Effector memory CD8-positive, alpha-beta T cell (primary cell): Measurements from ENCODE around the gene GJA3.
A peak's percentile ranks its signal among the peaks of the same experiment; 100 is the strongest.

Source experiments
- ATAC-seq: fragments of 150-1000 bp; cut with Tn5 transposase; replicated peaks from 2 replicates; pipeline ENCODE4 v1.10.0; 2021; ENCODE audit warnings: mild to moderate bottlenecking, moderate library complexity
- DNase-seq, 3 experiments: peaks; one replicate each; pipeline ENCODE4 v3.0.0; 2021
- H3K27ac Mint-ChIP-seq, 2 donors: one replicate each; pipeline ENCODE4 v1.8.0; 2022; ENCODE audit warnings: mild to moderate bottlenecking in 2 of 2, mixed read lengths in 2 of 2, moderate library complexity in 2 of 2
- H3K27me3 Mint-ChIP-seq, 2 donors: one replicate each; pipeline ENCODE4 v1.8.0; 2022; ENCODE audit warnings: mixed read lengths in 2 of 2
- H3K36me3 Mint-ChIP-seq: one replicate; pipeline ENCODE4 v1.8.0; 2022; ENCODE audit warnings: mild to moderate bottlenecking, moderate library complexity, mixed read lengths; ENCODE audit not compliant: insufficient read depth
- H3K4me1 Mint-ChIP-seq, 2 donors: one replicate each; pipeline ENCODE4 v1.8.0; 2022; ENCODE audit warnings: low read depth in 2 of 2, mixed read lengths in 2 of 2
- H3K4me3 Mint-ChIP-seq, 2 donors: one replicate each; pipeline ENCODE4 v1.8.0; 2022; ENCODE audit warnings: mild to moderate bottlenecking in 2 of 2, mixed read lengths in 2 of 2, moderate library complexity in 2 of 2
- H3K9me3 Mint-ChIP-seq, 2 donors: one replicate each; pipeline ENCODE4 v1.8.0; 2022; ENCODE audit warnings: mixed read lengths in 2 of 2

Gene GJA3

GRCh38 chr13:20137875-20138274 is 23.0 kb downstream of the GJA3 start:
- no peaks in the 10 kb centered on the region for H3K9me3 Mint-ChIP-seq
- ATAC-seq (no peak), DNase-seq (no peak)
- H3K4me3 Mint-ChIP-seq: no peak overlapping the region
- H3K4me1 Mint-ChIP-seq: no peaks in the 10 kb centered on the region
- peaks cover 38 to 45% of the 10 kb centered on the region in 2 donors for H3K27me3 Mint-ChIP-seq
- H3K27ac Mint-ChIP-seq: no peak overlapping the region
- H3K36me3 Mint-ChIP-seq: no peaks in the 10 kb centered on the region

DNA sequence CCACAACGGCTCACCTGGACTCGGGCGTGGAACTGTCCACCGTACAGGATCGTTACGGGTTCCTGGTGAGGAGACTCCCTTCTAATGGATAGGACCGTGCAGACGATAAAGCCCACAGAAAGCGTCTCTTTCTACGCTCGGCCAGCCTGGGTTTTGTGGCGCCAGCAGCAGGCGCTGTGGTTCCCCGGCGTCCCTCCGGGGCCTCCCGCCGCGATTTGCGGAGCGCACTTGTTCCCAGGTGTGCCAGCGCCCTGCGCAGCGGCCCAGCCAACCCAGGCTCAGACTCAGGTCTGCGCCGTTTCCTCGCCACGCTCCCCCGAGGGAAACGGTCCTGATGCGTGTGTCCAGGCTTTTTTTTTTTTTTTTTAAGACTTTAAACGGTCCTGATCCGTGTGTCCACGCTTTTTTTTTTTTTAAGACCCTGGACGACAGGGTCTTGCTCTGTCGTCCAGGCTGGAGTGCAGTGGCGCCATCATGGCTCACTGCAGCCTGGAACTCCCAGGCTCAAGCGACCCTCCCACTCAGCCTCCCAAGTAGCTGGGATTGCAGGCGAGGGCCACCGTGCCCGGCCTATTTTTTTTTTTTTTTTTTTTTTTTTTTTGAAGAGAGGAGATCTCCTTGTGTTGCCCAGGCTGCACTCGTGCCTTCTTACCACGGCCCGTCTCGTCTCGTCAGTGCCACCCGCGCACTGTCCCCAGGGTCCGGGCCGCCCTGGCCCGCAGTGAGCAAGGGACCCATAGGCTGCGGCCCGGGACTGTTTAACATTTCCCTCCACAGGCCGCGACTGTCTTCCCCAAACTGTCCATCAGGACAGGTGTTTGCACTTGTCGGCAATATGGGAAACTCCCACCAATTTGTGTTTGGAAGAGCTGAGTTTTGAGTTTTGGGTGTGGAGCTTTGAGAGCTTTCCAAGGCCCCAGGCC is 23.8 kb downstream of the GJA3 start:
- no peaks in the 10 kb centered on the region for H3K4me1 Mint-ChIP-seq
- H3K27me3 Mint-ChIP-seq: peaks cover 33 to 44% of the 10 kb centered on the region in 2 donors
- no peaks in the 10 kb centered on the region for H3K36me3 Mint-ChIP-seq
- H3K27ac Mint-ChIP-seq: no peak overlapping the region
- no peaks in the 10 kb centered on the region for H3K9me3 Mint-ChIP-seq
- ATAC-seq: peak; percentile 37
- DNase-seq: no peak
- H3K4me3 Mint-ChIP-seq: no peak overlapping the region

GRCh38 chr13:20134732-20135131 is 26.1 kb downstream of the GJA3 start:
- DNase-seq (no peak), ATAC-seq (no peak)
- Mint-ChIP-seq H3K27ac (no peak overlapping the region), H3K4me1 (no peaks in the 10 kb centered on the region), H3K9me3 (no peaks in the 10 kb centered on the region), H3K36me3 (no peaks in the 10 kb centered on the region), H3K27me3 (peaks cover 20 to 34% of the 10 kb centered on the region in 2 donors), H3K4me3 (no peak overlapping the region)

DNA sequence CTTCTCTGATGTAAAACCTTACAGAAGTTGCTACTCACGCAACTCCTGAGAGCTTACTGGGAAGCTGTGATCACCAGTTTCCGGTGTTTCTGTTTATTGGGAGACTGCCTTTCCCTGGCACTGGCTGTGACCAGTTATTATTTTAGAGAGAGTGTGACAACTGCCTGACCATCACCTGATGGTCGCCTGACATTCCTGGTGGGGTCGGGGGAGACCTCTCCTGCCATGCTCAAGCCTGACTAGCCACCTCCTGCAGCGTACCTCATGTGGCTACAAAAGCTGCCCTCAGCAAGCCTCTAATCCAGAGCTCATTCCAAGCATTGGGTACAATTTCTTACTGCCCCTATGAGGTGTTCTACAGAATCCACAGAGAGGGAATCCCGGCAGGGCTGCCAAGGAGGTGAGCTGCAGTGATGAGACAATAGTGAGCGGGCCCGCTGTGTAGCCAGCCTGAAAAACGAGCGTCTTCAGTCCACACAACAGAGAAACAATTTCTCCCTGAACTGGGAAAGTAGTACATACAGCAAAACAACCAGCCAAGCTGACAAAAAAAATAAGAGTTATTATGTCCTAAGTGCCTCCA is 28.7 kb downstream of the GJA3 start:
- DNase-seq: no peak
- Mint-ChIP-seq H3K4me1 (peaks cover 0 to 3% of the 10 kb centered on the region in 2 donors), H3K4me3 (no peak overlapping the region), H3K9me3 (no peaks in the 10 kb centered on the region), H3K27ac (no peak overlapping the region), H3K36me3 (no peaks in the 10 kb centered on the region), H3K27me3 (peaks cover 6 to 21% of the 10 kb centered on the region in 2 donors)
- no peak for ATAC-seq

GRCh38 chr13:20131057-20131832 is 29.6 kb downstream of the GJA3 start:
- Mint-ChIP-seq H3K27me3 (peaks cover 6 to 16% of the 10 kb centered on the region in 2 donors), H3K4me1 (peaks cover 0 to 3% of the 10 kb centered on the region in 2 donors), H3K4me3 (no peak overlapping the region), H3K27ac (no peak overlapping the region), H3K36me3 (no peaks in the 10 kb centered on the region), H3K9me3 (no peaks in the 10 kb centered on the region)
- ATAC-seq: no peak
- no peak for DNase-seq

- H3K9me3 Mint-ChIP-seq: no peaks in the 10 kb centered on the region
- no peaks in the 10 kb centered on the region for H3K36me3 Mint-ChIP-seq
- peaks cover 6 to 17% of the 10 kb centered on the region in 2 donors for H3K27me3 Mint-ChIP-seq
- H3K27ac Mint-ChIP-seq: no peak overlapping the region
- peaks cover 0 to 3% of the 10 kb centered on the region in 2 donors for H3K4me1 Mint-ChIP-seq
- no peak overlapping the region for H3K4me3 Mint-ChIP-seq
- ATAC-seq (no peak), DNase-seq (no peak)
These were observed 30.2 kb downstream of the GJA3 start for GRCh38 chr13:20130652-20131051.

DNA sequence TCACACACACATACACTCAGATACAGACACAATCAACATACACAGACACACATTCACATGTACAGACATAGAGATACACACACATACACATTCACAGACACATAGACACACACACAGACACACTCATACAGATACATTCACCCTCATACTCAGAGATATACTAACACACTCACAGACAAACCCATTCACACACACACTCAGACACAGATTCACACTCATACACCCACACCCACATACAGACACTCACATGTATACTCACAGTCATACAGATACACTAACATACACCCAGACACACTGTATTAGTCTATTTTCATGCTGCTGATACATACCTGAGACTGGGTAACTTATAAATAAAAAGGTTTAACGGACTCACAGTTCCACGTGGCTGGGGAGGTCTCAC is 30.8 kb downstream of the GJA3 start:
- Mint-ChIP-seq H3K4me1 (peaks cover 0 to 3% of the 10 kb centered on the region in 2 donors), H3K4me3 (no peak overlapping the region), H3K9me3 (no peaks in the 10 kb centered on the region), H3K36me3 (no peaks in the 10 kb centered on the region), H3K27ac (no peak overlapping the region), H3K27me3 (peaks cover 0 to 15% of the 10 kb centered on the region in 2 donors)
- DNase-seq (no peak), ATAC-seq (no peak)

- DNase-seq: no peak
- Mint-ChIP-seq H3K27ac (no peak overlapping the region), H3K4me3 (peak overlapping the region; percentile 45 to 55), H3K27me3 (peaks cover 8 to 21% of the 10 kb centered on the region in 2 donors), H3K4me1 (peaks cover 0 to 3% of the 10 kb centered on the region in 2 donors), H3K9me3 (no peaks in the 10 kb centered on the region), H3K36me3 (no peaks in the 10 kb centered on the region)
- no peak for ATAC-seq
These were observed 31.8 kb downstream of the GJA3 start for GRCh38 chr13:20129076-20129475.

DNA sequence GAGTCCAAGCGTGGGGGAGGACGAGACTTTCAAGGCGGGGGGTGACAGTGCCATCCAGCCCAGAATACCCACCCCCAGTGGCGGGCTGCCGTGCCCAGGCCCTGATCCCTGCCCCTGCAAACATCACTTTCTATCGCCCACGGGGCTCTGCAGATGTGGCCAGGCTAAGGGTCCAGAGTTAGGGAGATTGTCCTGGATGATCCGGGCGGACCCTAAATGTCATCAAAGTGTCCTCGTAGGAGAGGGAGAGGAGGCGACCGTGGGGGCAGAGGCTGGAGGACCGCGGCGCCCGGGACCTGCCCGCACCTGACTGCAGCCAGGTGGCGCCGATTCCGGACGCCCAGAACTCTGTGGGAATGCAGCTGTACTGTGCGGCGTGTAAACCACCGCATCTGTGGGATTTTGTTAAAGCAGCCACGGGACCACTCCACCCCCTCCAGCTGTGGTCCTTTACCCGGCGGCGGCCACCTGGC is 32.4 kb downstream of the GJA3 start:
- Mint-ChIP-seq H3K27me3 (peaks cover 11 to 18% of the 10 kb centered on the region in 2 donors), H3K4me1 (peaks cover 0 to 3% of the 10 kb centered on the region in 2 donors), H3K9me3 (no peaks in the 10 kb centered on the region), H3K4me3 (peak overlapping the region; percentile 45 to 55), H3K36me3 (no peaks in the 10 kb centered on the region), H3K27ac (no peak overlapping the region)
- DNase-seq (no peak), ATAC-seq (peak; percentile 7)

- no peaks in the 10 kb centered on the region for H3K9me3 Mint-ChIP-seq
These were observed 33.0 kb downstream of the GJA3 start for GRCh38 chr13:20127562-20128458.

DNA sequence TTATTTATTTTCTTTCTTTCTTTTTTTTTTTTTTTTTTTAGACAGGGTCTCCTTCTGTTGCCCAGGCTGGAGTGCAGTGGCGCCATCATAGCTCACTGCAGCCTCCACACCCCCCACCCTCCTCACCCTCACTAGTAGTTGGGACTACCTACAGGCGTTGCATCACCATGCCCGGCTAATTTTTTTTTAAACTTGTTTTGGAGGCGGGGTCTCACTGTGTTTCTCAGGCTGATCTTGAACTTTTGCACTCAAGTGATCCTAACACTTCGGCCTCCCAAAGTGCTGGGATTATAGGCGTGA is 33.6 kb downstream of the GJA3 start:
- Mint-ChIP-seq H3K4me3 (peak overlapping the region; percentile 41 to 55), H3K9me3 (no peaks in the 10 kb centered on the region), H3K4me1 (peaks cover 0 to 3% of the 10 kb centered on the region in 2 donors), H3K36me3 (no peaks in the 10 kb centered on the region), H3K27ac (no peak overlapping the region), H3K27me3 (peaks cover 11 to 18% of the 10 kb centered on the region in 2 donors)
- peak; percentile 34 for ATAC-seq
- no peak for DNase-seq

More at GRCh38 chr13:20127562-20128458, 33.0 kb downstream of the GJA3 start:
- H3K4me1 Mint-ChIP-seq: peaks cover 0 to 3% of the 10 kb centered on the region in 2 donors
- H3K36me3 Mint-ChIP-seq: no peaks in the 10 kb centered on the region
- H3K4me3 Mint-ChIP-seq: peak overlapping the region; percentile 45 to 55
- H3K27me3 Mint-ChIP-seq: peaks cover 11 to 18% of the 10 kb centered on the region in 2 donors
- peak; percentile 15 to 43 (median 22) for DNase-seq
- H3K27ac Mint-ChIP-seq: no peak overlapping the region
- peak; percentile 73 for ATAC-seq

GRCh38 chr13:20126541-20127261 is 34.2 kb downstream of the GJA3 start:
- peaks cover 0 to 3% of the 10 kb centered on the region in 2 donors for H3K4me1 Mint-ChIP-seq
- ATAC-seq (no peak), DNase-seq (no peak)
- H3K4me3 Mint-ChIP-seq: peak overlapping the region; percentile 24 to 41
- H3K27ac Mint-ChIP-seq: no peak overlapping the region
- H3K36me3 Mint-ChIP-seq: no peaks in the 10 kb centered on the region
- H3K9me3 Mint-ChIP-seq: no peaks in the 10 kb centered on the region
- peaks cover 11 to 18% of the 10 kb centered on the region in 2 donors for H3K27me3 Mint-ChIP-seq
